Keratinocyte (primary cell): Measurements from ENCODE around the gene KCNQ1OT1. TPM values are rescaled to one million over a fixed set of nuclear protein-coding genes. Genes with fewer than 3 reads are reported as not detected.

ENCODE experiments used
- DNase-seq: peaks from one replicate; pipeline ENCODE4 v3.0.0-alpha.2; 2011; ENCODE audit warnings: low read depth, missing footprints, low spot score
- FAIRE-seq: peaks from 2 replicates; lab custom pipeline; 2011; peaks lifted over from hg19 to GRCh38; lab: Jason Lieb, UNC
- H2AFZ ChIP-seq: 2 replicates; pipeline ENCODE4 v1.6.0; 2012; ENCODE audit warnings: low read length, control low read depth, inconsistent platforms; ENCODE audit not compliant: control insufficient read depth
- H3K27ac ChIP-seq: 2 replicates; pipeline ENCODE4 v1.5.1; 2011; ENCODE audit warnings: low read length; ENCODE audit not compliant: control insufficient read depth, insufficient read depth
- H3K27me3 ChIP-seq: 3 replicates; pipeline ENCODE4 v1.6.0; 2011; ENCODE audit warnings: low read length; ENCODE audit not compliant: control insufficient read depth, insufficient read depth; ENCODE audit errors: extremely low read depth
- H3K36me3 ChIP-seq, 2 experiments: 2 replicates in 1 of 2; 3 replicates in 1 of 2; pipeline ENCODE4 v1.5.1; 2011; ENCODE audit warnings: low read length in 2 of 2, mild to moderate bottlenecking in 1 of 2; ENCODE audit not compliant: control insufficient read depth in 2 of 2, insufficient read depth in 2 of 2; ENCODE audit errors: extremely low read depth in 1 of 2
- H3K4me1 ChIP-seq: 3 replicates; pipeline ENCODE4 v1.5.1; 2011; ENCODE audit warnings: low read length; ENCODE audit not compliant: control insufficient read depth, insufficient read depth; ENCODE audit errors: extremely low read depth
- H3K4me2 ChIP-seq: 3 replicates; pipeline ENCODE4 v1.6.0; 2011; ENCODE audit warnings: low read depth, low read length; ENCODE audit not compliant: control insufficient read depth, insufficient read depth; ENCODE audit errors: extremely low read depth
- H3K4me3 ChIP-seq, 3 experiments: fragments of 200-600 bp in 1 of 3; sonication (generic) in 1 of 3; 2 replicates in 2 of 3; 3 replicates in 1 of 3; pipeline ENCODE4 v1.5.1; 2011 to 2016; ENCODE audit warnings: low read length in 3 of 3, mild to moderate bottlenecking in 3 of 3, control low read depth in 2 of 3, inconsistent platforms in 1 of 3, low read depth in 1 of 3, mixed read lengths in 1 of 3, mixed run types in 1 of 3, moderate library complexity in 1 of 3; ENCODE audit not compliant: control insufficient read depth in 2 of 3, insufficient read depth in 2 of 3; ENCODE audit errors: extremely low read depth in 1 of 3
- H3K79me2 ChIP-seq: 2 replicates; pipeline ENCODE4 v1.6.0; 2012; ENCODE audit warnings: low read length; ENCODE audit not compliant: control insufficient read depth, insufficient read depth
- H3K9ac ChIP-seq: 3 replicates; pipeline ENCODE4 v1.6.0; 2011; ENCODE audit warnings: low read length; ENCODE audit not compliant: control insufficient read depth, insufficient read depth; ENCODE audit errors: extremely low read depth
- H3K9me1 ChIP-seq: 3 replicates; pipeline ENCODE4 v1.6.0; 2011; ENCODE audit warnings: low read length; ENCODE audit not compliant: control insufficient read depth, insufficient read depth; ENCODE audit errors: extremely low read depth
- H3K9me3 ChIP-seq: 2 replicates; pipeline ENCODE4 v1.5.1; 2012; ENCODE audit warnings: low read depth, low read length; ENCODE audit not compliant: control insufficient read depth
- H4K20me1 ChIP-seq: 3 replicates; pipeline ENCODE4 v1.6.0; 2011; ENCODE audit warnings: low read length; ENCODE audit not compliant: control insufficient read depth, insufficient read depth; ENCODE audit errors: extremely low read depth
- EZH2 ChIP-seq: IDR thresholded peaks from one replicate; pipeline ENCODE4 v1.6.1; 2012; ENCODE audit warnings: inconsistent platforms, mild to moderate bottlenecking, low read length, moderate library complexity
- dilution Hi-C: fragments of 300-500 bp; cut with MboI; formaldehyde crosslinking; loops from one replicate; pipeline ENCODE4 v1.7.0; 2020; ENCODE audit warnings: low sequenced_read_pairs; ENCODE audit not compliant: extremely low pct_ligation_motif_present
- polyA plus RNA-seq, 5 experiments: library from polyadenylated mRNA; depleted of rRNA in 3 of 5; stranded (reverse) in 3 of 5; stranded (forward) in 1 of 5; unstranded in 1 of 5; fragments of >200 nt; gene quantifications; 1 replicate in 1 of 5; 2 replicates in 3 of 5; 3 replicates in 1 of 5; pipeline versions ENCODE4 v1.2.1 to v1.2.3, GENCODE V29; 2011 to 2012; ENCODE audit warnings: missing spikeins in 2 of 5, low read depth in 1 of 5, low replicate concordance in 1 of 5
- TF ChIP-seq, protein P1 (sequence below), 3 experiments: IDR thresholded peaks in 1 of 3; conservative IDR thresholded peaks in 1 of 3; optimal IDR thresholded peaks in 1 of 3; 2 replicates in 2 of 3; 3 replicates in 1 of 3; pipeline versions ENCODE3 to v1.5.1; 2011; ENCODE audit warnings: low read length in 3 of 3, mild to moderate bottlenecking in 3 of 3, moderate library complexity in 2 of 3, control low read depth in 1 of 3, inconsistent platforms in 1 of 3; ENCODE audit not compliant: insufficient read depth in 2 of 3; ENCODE audit errors: extremely low read depth in 1 of 3

The KCNQ1OT1 gene
- polyA plus RNA-seq, 1 donor (not counting 4 experiments of a cell fraction or from before 2014, with no cell fraction given) = 0.07 TPM

DNA sequence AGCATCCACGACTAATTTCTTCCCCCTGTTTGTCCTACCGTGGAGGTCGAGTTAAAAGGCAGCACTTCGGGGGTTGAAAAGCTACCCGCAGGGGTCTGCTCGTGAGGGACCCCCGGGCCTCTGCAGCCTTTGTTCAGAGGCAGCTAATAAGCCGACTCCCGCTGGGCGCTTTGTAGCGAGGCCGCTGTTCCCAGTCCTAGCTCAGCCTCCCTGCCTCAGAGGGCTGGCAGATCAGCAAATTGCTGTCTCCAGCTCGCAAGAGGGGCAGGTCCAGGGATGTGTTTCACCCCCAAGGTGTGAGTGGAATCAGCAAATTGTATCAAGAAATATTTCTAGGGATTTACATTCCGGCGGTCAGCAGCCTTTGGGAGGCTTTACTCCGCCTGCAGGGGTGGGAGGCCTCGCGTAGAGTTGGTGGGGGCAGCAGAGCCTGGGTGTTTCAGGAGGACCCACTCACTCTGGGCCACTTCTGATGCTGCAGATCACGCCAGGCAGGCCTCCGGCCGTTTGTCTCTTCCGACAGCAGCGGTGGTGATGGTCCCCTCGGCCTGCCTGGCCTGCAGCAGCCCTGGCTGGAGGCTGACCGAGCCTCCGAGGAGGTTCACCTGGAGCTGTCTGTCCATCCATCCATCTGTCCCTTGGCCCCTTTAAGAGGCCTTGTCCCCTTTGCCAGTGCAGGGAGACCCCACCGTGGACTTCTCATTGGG lies 21.6 kb upstream of the KCNQ1OT1 start:
- Histone ChIP-seq H3K27ac (no peak overlapping the region), H4K20me1 (no peaks in the 10 kb centered on the region), H2AFZ (no peak overlapping the region), H3K4me2 (no peak overlapping the region), H3K4me1 (no peaks in the 10 kb centered on the region), H3K9me3 (no peaks in the 10 kb centered on the region), H3K27me3 (peaks cover 40% of the 10 kb centered on the region), H3K9me1 (no peaks in the 10 kb centered on the region), H3K9ac (no peak overlapping the region), H3K4me3 (no peak overlapping the region), H3K36me3 (no peaks in the 10 kb centered on the region), H3K79me2 (no peaks in the 10 kb centered on the region)
- FAIRE-seq (no peak), DNase-seq (no peak)
- TF ChIP-seq EZH2 = no peak
- TF ChIP-seq, protein P1, sequence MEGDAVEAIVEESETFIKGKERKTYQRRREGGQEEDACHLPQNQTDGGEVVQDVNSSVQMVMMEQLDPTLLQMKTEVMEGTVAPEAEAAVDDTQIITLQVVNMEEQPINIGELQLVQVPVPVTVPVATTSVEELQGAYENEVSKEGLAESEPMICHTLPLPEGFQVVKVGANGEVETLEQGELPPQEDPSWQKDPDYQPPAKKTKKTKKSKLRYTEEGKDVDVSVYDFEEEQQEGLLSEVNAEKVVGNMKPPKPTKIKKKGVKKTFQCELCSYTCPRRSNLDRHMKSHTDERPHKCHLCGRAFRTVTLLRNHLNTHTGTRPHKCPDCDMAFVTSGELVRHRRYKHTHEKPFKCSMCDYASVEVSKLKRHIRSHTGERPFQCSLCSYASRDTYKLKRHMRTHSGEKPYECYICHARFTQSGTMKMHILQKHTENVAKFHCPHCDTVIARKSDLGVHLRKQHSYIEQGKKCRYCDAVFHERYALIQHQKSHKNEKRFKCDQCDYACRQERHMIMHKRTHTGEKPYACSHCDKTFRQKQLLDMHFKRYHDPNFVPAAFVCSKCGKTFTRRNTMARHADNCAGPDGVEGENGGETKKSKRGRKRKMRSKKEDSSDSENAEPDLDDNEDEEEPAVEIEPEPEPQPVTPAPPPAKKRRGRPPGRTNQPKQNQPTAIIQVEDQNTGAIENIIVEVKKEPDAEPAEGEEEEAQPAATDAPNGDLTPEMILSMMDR (optimal IDR thresholded peaks at IDR 0.05 in 1 of 3, IDR thresholded peaks at IDR 0.05 in 1 of 3, conservative IDR thresholded peaks at IDR 0.05 in 1 of 3; ENCODE audit: extremely low read depth in 1 of 3, insufficient read depth in 2 of 3, low read length in 3 of 3) = no peak
- dilution Hi-C loops = no loop called here

DNA sequence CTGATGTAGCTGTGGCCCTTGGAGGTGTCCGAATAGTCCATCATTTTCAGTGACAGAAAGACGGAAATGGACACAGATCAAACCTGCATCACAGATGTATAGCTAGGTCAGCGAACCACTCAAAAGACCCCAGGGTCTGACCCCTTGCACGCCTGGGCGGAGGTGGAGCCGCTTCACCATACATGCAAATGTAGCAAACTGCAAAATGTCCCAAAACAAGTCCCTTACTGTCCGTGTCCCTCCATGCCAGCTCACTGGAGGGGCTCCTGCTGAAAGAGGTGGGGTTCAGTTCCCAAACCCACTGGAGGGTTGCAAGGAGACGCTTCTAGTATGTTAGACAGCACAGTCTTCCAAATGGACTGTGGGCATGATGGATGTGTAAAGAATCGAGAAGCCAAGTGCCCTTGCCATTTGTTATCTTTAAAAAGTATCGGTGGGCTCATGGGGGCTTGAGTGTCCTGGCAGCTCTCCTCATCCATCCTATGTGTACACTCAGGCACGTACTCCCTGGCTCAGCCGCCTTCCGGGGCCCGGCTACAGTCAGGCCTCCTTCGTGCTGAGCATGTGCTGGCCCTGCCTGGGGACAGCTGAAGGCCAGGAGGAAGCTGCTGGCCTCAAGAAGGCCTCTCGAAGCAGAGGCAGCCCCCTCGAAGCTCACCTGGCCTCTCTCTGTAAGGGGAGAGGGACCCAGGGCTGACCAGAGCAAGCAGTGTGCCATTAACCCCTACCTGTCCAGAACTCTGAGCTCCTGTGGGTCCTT lies 20.2 kb upstream of the KCNQ1OT1 start:
- no peaks in the 10 kb centered on the region for H3K79me2 ChIP-seq
- no peak overlapping the region for H3K9ac ChIP-seq
- H3K27ac ChIP-seq = no peak overlapping the region
- DNase-seq (no peak), FAIRE-seq (no peak)
- no peaks in the 10 kb centered on the region for H3K9me1 ChIP-seq
- TF ChIP-seq, protein P1 (optimal IDR thresholded peaks at IDR 0.05 in 1 of 3, IDR thresholded peaks at IDR 0.05 in 1 of 3, conservative IDR thresholded peaks at IDR 0.05 in 1 of 3; ENCODE audit: extremely low read depth in 1 of 3, insufficient read depth in 2 of 3, low read length in 3 of 3) = no peak
- TF ChIP-seq EZH2 = no peak
- dilution Hi-C loops = no loop called here
- H4K20me1 ChIP-seq = peaks cover 3% of the 10 kb centered on the region
- H2AFZ ChIP-seq = no peak overlapping the region
- peaks cover 39% of the 10 kb centered on the region for H3K27me3 ChIP-seq
- no peaks in the 10 kb centered on the region for H3K9me3 ChIP-seq
- no peak overlapping the region for H3K4me3 ChIP-seq
- H3K4me1 ChIP-seq = no peaks in the 10 kb centered on the region
- no peak overlapping the region for H3K4me2 ChIP-seq
- H3K36me3 ChIP-seq = no peaks in the 10 kb centered on the region
